Pancreas (tissue), 10 donors: Measurements from ENCODE around the gene SAMD11. TPM values are rescaled to one million over a fixed set of nuclear protein-coding genes. Genes with fewer than 3 reads are reported as not detected.

ENCODE experiments used
- ATAC-seq, 4 donors: fragments of 200-7000 bp; cut with Tn5 transposase; one replicate each; pipeline versions ENCODE4 v1.8.0 to v1.9.1; 2020; ENCODE audit warnings: mild to moderate bottlenecking in 4 of 4, moderate library complexity in 4 of 4
- DNase-seq, 6 donors: peaks; one replicate each; pipeline ENCODE4 v3.0.0-alpha.2; 2020
- FAIRE-seq: peaks from 2 replicates; lab custom pipeline; 2012; peaks lifted over from hg19 to GRCh38; lab: Jason Lieb, UNC
- H3K27ac ChIP-seq, 4 donors: fragments of 200-600 bp; sonication (generic); 1 replicate in 3 of 4; 2 replicates in 1 of 4; pipeline versions ENCODE4 v1.5.0 to v1.8.0; 2020
- H3K27me3 ChIP-seq, 4 donors: fragments of 200-600 bp; one replicate each; pipeline ENCODE4 v1.8.0; 2021
- H3K36me3 ChIP-seq, 3 donors: fragments of 200-600 bp; sonication (generic) in 1 of 3; one replicate each; pipeline versions ENCODE4 v1.5.0 to v1.8.0; 2020 to 2021
- H3K4me1 ChIP-seq, 3 donors: fragments of 200-600 bp; one replicate each; pipeline ENCODE4 v1.8.0; 2021
- H3K4me3 ChIP-seq, 4 donors: fragments of 200-600 bp; sonication (generic) in 2 of 4; one replicate each; pipeline versions ENCODE4 v1.5.0 to v1.8.0; 2020 to 2021
- H3K9me3 ChIP-seq, 4 donors: fragments of 200-600 bp; one replicate each; pipeline ENCODE4 v1.8.0; 2021
- WGBS, 2 donors: extraction: QIAGEN DNeasy Blood & Tissue Kit; methylation state at CpG; one replicate each; pipeline ENCODE4 v1.1.7; 2013; 5-methylcytosine and 5-hydroxymethylcytosine counted together
- intact Hi-C, 3 donors: fragments of 100-400 bp; cut with DNase I; formaldehyde crosslinking; loops; one replicate each; pipeline versions ENCODE4 v1.11.1 to v1.14.2; 2022
- polyA plus RNA-seq, 2 donors: library from polyadenylated mRNA; stranded (reverse); fragments of 200-250 nt; gene quantifications; one replicate each; pipeline ENCODE4 v1.2.3, GENCODE V29; 2013
- total RNA-seq, 6 donors: library from RNA; stranded (reverse); fragmentation: NEBNext Ultra II Directional in 4 of 6; extraction: Animal tissue kit (Norgen Biotek cat#: 25700) in 4 of 6; gene quantifications; one replicate each; pipeline versions ENCODE4 v1.2.1 to v1.2.4, GENCODE V29; 2021 to 2023
- TF ChIP-seq, protein P1 (sequence below), 4 donors: fragments of 200-600 bp; sonication (generic) in 3 of 4; IDR thresholded peaks; one replicate each; pipeline versions ENCODE4 v1.5.0 to v1.8.0; 2021; ENCODE audit warnings: antibody characterized with exemption in 4 of 4
- donor health status: healthy with polysubstance abuse.
- donor health status: DM: no; HTN: no; CAD: no; lungs with moderate emphysema.
- donor health status: DM: no; HTN: no; CAD: no.
- donor health status: control.
- donor health status: control.
- donor health status: Bipolar disorder and iron deficiency.
- donor health status: DM: yes; HTN: yes; CAD: no.
- donor health status: DM: no; HTN: no; CAD: no.
- donor health status: DM: no; HTN: no; CAD: no.
- donor health status: DM: yes; HTN: yes; CAD: no.

The SAMD11 gene
- total and polyA plus RNA-seq, 8 donors: 0.19 to 23.7 (median 3.5) TPM

DNA sequence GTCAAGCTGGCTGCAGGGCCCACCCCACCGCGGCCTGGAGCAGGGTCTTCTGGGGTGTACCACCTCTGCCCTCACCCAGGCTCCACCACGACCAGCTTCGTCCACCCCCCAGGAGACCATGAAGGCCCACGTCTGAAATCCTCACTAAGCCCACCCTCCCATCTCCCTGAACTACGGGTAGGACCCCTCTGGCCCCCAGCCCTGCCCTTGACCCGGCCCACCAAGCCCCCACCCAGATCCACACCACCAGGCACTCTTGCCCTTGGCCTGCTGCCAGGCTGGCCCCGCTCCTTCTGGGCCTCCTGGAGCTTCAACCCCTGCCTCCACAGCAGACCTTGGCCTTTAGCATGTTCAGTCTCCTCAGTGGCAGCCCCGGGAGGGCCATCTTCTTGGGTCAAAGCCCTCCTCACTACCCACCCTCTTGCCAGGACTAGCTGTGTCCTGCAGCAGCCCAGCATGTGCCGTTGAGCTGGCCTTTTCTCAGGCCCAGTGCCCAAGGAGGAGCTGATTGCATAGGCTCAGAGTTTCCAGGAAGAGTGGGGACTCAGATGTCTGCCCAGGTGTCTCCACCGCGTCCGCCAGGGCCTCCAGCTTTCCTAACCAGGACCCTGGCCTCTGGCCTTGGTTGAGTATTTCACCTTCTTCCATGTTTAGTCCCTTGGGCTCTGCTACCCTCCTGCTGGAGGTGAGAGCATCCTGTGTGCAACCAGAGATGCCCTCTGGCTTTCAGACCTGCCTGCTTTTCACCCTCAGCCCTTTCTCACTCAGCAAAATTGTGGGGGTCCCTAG, 17.7 kb upstream of the SAMD11 start:
- FAIRE-seq: no peak
- Histone ChIP-seq H3K4me3 (no peak overlapping the region), H3K27ac (no peak overlapping the region), H3K27me3 (no peaks in the 10 kb centered on the region), H3K4me1 (no peaks in the 10 kb centered on the region), H3K9me3 (no peaks in the 10 kb centered on the region), H3K36me3 (no peaks in the 10 kb centered on the region)
- peak in 5 of 6 donors; percentile 16 to 83 (median 57) for DNase-seq
- 39% methylated on average over 13 of the region's 13 CpGs for WGBS, 2 donors
- TF ChIP-seq, protein P1, sequence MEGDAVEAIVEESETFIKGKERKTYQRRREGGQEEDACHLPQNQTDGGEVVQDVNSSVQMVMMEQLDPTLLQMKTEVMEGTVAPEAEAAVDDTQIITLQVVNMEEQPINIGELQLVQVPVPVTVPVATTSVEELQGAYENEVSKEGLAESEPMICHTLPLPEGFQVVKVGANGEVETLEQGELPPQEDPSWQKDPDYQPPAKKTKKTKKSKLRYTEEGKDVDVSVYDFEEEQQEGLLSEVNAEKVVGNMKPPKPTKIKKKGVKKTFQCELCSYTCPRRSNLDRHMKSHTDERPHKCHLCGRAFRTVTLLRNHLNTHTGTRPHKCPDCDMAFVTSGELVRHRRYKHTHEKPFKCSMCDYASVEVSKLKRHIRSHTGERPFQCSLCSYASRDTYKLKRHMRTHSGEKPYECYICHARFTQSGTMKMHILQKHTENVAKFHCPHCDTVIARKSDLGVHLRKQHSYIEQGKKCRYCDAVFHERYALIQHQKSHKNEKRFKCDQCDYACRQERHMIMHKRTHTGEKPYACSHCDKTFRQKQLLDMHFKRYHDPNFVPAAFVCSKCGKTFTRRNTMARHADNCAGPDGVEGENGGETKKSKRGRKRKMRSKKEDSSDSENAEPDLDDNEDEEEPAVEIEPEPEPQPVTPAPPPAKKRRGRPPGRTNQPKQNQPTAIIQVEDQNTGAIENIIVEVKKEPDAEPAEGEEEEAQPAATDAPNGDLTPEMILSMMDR (IDR thresholded peaks at IDR 0.05): no peak
- intact Hi-C loops: no loop called here
- no peak for ATAC-seq

DNA sequence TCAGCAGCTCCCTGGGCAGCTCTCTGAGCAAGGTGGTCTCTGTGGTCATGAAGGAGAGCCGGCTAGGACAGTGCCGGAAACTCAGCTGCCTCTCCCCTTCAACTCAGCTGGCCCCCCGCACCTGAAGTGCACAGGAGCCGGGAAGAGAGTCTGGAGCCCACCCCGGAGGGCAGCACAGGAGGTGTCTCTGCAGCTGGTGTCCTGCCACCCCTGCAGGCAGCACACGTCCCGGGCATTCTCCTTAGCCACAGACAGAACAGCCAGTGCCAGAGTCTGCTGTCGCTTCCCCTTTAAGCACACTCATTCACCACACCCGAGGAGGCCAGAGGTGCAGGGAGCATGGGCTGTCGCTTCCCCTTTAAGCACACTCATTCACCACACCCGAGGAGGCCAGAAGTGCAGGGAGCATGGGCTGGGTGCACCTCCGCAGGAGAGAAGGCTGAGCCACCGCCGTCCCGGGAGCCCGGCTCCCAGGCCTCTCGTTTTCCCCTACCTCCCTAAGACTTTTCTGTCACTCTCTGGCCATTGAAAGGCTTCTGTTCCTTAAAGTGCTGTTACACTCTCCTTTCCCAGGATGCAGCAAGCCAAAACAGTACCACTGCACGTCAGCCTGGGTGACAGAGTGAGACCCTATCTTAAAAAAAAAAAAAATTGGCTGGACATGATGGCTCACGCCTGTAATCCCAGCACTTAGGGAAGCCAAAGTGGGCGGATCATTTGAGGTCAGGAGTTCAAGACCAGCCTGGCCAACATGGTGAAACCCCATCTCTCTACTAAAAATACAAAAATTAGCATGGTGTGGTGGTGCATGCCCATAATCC, 16.9 kb upstream of the SAMD11 start:
- H3K27me3 ChIP-seq: no peaks in the 10 kb centered on the region
- FAIRE-seq (no peak), ATAC-seq (no peak), DNase-seq (peak in 4 of 6 donors; percentile 2 to 59 (median 12))
- 64 to 70% methylated on average over 20 of the region's 20 CpGs for WGBS, 2 donors
- TF ChIP-seq, protein P1 (IDR thresholded peaks at IDR 0.05): no peak
- no peaks in the 10 kb centered on the region for H3K36me3 ChIP-seq
- no peak overlapping the region for H3K4me3 ChIP-seq
- no peaks in the 10 kb centered on the region for H3K9me3 ChIP-seq
- H3K4me1 ChIP-seq: no peaks in the 10 kb centered on the region
- intact Hi-C loops: no loop called here
- H3K27ac ChIP-seq: no peak overlapping the region

DNA sequence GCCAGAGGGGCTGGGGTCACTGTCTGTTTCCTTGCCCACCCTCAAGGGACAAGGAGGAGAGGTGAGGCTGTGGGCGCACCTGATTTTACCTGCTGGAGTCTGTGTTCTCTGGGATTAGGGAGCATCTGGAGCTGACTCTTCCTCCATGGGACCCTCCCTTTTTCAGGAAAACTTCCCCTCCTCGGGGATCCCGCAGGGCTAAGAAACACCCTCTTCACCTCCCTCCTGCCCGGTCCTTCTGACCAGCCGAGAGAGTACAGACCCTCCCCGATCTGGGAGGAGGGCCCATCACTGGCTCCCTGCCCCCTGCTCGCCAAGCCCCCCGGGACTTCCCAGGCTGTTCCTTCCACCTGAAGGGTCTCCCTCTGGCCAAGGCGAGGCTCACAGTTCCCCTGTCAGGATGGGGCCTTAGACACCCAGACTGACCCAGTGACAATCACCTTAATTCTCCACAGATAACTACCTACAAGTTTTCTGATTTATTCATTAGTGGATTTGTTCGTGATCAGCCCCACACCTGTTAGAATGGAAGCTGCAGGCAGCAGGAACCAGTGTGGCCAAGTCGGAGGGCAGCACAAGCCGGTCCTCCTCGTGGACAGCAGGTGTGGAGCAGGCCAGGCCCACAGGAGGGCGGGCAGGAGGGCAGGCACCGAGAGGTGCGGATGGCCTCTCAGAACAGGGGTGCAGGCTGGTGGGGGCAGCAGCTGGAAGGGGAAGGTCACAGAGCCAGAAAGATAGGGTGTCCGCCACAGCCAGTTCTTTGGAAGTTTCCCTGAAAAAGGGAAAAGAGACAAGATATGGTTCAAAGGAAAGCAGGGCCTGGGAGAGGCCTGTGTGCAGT, 15.9 kb upstream of the SAMD11 start:
- H3K4me3 ChIP-seq: no peak overlapping the region
- H3K4me1 ChIP-seq: no peaks in the 10 kb centered on the region
- FAIRE-seq (no peak), ATAC-seq (no peak), DNase-seq (peak in 2 of 6 donors; percentile 6 to 58)
- intact Hi-C loops: no loop called here
- TF ChIP-seq, protein P1 (IDR thresholded peaks at IDR 0.05): no peak
- H3K27ac ChIP-seq: no peak overlapping the region
- WGBS, 2 donors: 84 to 87% methylated on average over 17 of the region's 17 CpGs
- H3K36me3 ChIP-seq: no peaks in the 10 kb centered on the region
- H3K9me3 ChIP-seq: no peaks in the 10 kb centered on the region
- H3K27me3 ChIP-seq: no peaks in the 10 kb centered on the region

DNA sequence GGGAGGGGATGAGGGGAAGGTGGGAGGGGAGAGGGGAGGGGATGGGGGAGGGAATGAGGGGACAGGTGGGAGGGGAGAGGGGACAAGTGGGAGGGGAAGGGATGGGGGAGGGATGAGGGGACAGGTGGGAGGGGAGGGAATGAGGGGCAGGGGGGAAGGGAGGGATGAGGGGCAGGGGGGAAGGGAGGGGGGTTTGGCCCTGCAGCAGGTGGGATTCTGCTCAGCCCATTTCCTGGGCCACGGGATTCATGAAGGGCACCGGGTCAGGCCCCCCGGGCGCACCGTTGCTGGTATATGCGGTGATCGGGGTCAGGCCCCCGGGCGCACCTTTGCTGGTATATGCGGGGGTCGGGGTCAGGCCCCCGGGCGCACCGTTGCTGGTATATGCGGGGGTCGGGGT, 15.1 kb upstream of the SAMD11 start:
- DNase-seq: no peak
- FAIRE-seq: no peak
- intact Hi-C loops: no loop called here
- no peak for ATAC-seq
- Histone ChIP-seq H3K27me3 (no peaks in the 10 kb centered on the region), H3K9me3 (no peaks in the 10 kb centered on the region), H3K27ac (no peak overlapping the region), H3K36me3 (no peaks in the 10 kb centered on the region), H3K4me1 (no peaks in the 10 kb centered on the region), H3K4me3 (no peak overlapping the region)
- TF ChIP-seq, protein P1 (IDR thresholded peaks at IDR 0.05): no peak
- WGBS, 2 donors: 78 to 88% methylated on average over 12 to 16 of the region's 16 CpGs
